NCI-H748 treated with DMSO at 0.1 percent for 48 hours (cell line): Measurements from ENCODE around the gene LSM3.

ENCODE experiments used
- DNase-seq: peaks from one replicate; lab custom pipeline; 2025; lab: John Stamatoyannopoulos, UW

Gene LSM3

GRCh38 chr3:14178247-14179113, at the start of gene LSM3, which contains the start of gene XPC:
TSS of gene LSM3 (plus strand) at chr3:14178817. CDS start at chr3:14178861, 44 bp downstream.
TSS of gene XPC (minus strand) at chr3:14178601. CDS start at chr3:14178568, 33 bp downstream.
- peak; percentile 91 for DNase-seq

- no peak for DNase-seq
Measured at GRCh38 chr3:14129296-14129695, 49.3 kb upstream of the LSM3 start.

GRCh38 chr3:14130230-14130629, 48.4 kb upstream of the LSM3 start:
- DNase-seq: no peak

- DNase-seq: no peak
Measured at GRCh38 chr3:14130707-14131106, 47.9 kb upstream of the LSM3 start.

GRCh38 chr3:14131134-14131533, 47.5 kb upstream of the LSM3 start:
- no peak for DNase-seq

GRCh38 chr3:14132120-14132519, 46.5 kb upstream of the LSM3 start:
- DNase-seq: no peak

- DNase-seq: no peak
Measured at GRCh38 chr3:14132689-14133088, 45.9 kb upstream of the LSM3 start.

- no peak for DNase-seq
Measured at GRCh38 chr3:14133188-14133800, 45.3 kb upstream of the LSM3 start.

- no peak for DNase-seq
Measured at GRCh38 chr3:14133876-14134275, 44.7 kb upstream of the LSM3 start.

GRCh38 chr3:14134291-14134690, 44.3 kb upstream of the LSM3 start:
- DNase-seq: no peak

GRCh38 chr3:14135581-14135980, 43.0 kb upstream of the LSM3 start:
- DNase-seq: no peak

GRCh38 chr3:14137004-14137403, 41.6 kb upstream of the LSM3 start:
- no peak for DNase-seq

- no peak for DNase-seq
Measured at GRCh38 chr3:14137445-14137844, 41.2 kb upstream of the LSM3 start.

GRCh38 chr3:14138109-14138877, 40.3 kb upstream of the LSM3 start:
- DNase-seq: no peak

GRCh38 chr3:14138878-14139655, 39.5 kb upstream of the LSM3 start:
- DNase-seq: no peak

- DNase-seq: no peak
Measured at GRCh38 chr3:14139771-14140170, 38.8 kb upstream of the LSM3 start.

- DNase-seq: no peak
Measured at GRCh38 chr3:14140668-14141067, 37.9 kb upstream of the LSM3 start.

GRCh38 chr3:14141144-14141543, 37.5 kb upstream of the LSM3 start:
- no peak for DNase-seq

- no peak for DNase-seq
Measured at GRCh38 chr3:14141602-14142341, 36.8 kb upstream of the LSM3 start.

- DNase-seq: no peak
Measured at GRCh38 chr3:14142567-14143270, 35.9 kb upstream of the LSM3 start.
